HUES64 (cell line): ENCODE measurements around the gene MPZ. TPM values are rescaled to one million over a fixed set of nuclear protein-coding genes. Genes with fewer than 3 reads are reported as not detected.

Source experiments
- H3K27ac ChIP-seq: 2 replicates; pipeline ENCODE4 v1.7.0; 2013; ENCODE audit warnings: low read depth, low read length, inconsistent platforms
- H3K27me3 ChIP-seq: 2 replicates; pipeline ENCODE4 v1.6.1; 2013; ENCODE audit warnings: mild to moderate bottlenecking, low read length; ENCODE audit not compliant: insufficient read depth
- H3K36me3 ChIP-seq: 2 replicates; pipeline ENCODE4 v1.6.1; 2013; ENCODE audit warnings: mild to moderate bottlenecking, low read length; ENCODE audit not compliant: insufficient read depth
- H3K4me1 ChIP-seq: 2 replicates; pipeline ENCODE4 v1.6.1; 2013; ENCODE audit warnings: mild to moderate bottlenecking, low read length, moderate library complexity; ENCODE audit not compliant: insufficient read depth
- H3K4me3 ChIP-seq: 2 replicates; pipeline ENCODE4 v1.5.1; 2013; ENCODE audit warnings: mild to moderate bottlenecking, low read length, moderate library complexity
- H3K9ac ChIP-seq: 2 replicates; pipeline ENCODE4 v1.6.1; 2013; ENCODE audit warnings: mild to moderate bottlenecking, low read depth, low read length
- H3K9me3 ChIP-seq: 2 replicates; pipeline ENCODE4 v1.6.1; 2013; ENCODE audit warnings: low read depth, low read length; ENCODE audit not compliant: insufficient read depth
- WGBS: fragments of 150-250, 120-280 bp; methylation state at CpG from one replicate; pipeline ENCODE4 v1.1.7; 2013; ENCODE audit warnings: missing lambda C conversion rate; 5-methylcytosine and 5-hydroxymethylcytosine counted together
- polyA plus RNA-seq, 2 experiments: library from polyadenylated mRNA; stranded (reverse); fragments of 50-300 nt; gene quantifications; one replicate each; pipeline ENCODE4 v1.2.3, GENCODE V29; 2013

The MPZ gene
- polyA plus RNA-seq (2013, experiment 1 of 2) = 3.2 TPM
- polyA plus RNA-seq (2013, experiment 2 of 2) = 5.3 TPM

DNA sequence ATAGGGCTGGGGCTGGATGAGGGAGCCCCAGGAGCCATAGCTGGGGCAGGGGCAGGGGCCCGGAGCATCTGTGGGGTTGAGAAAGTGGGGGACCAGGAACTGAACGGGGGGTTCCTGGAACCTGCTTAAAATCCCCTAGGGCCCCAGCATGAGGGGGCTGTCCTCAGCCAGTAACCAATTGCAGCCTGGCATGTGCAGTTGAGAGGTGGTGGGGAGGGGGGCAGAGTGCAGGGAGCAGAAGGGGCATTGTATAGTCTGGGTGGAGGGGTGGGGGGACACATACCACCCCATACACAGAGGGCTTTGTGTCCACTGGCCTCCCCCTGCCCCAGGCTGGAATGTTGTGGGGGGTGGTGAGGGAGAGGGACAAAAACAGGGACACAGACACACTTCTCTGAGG is at the start of gene MPZ:
Gene MPZ, minus strand, starts transcription at position 101 of the 400 bp plus-strand sequence. Its CDS starts 63 bp downstream, at position 38.
- Histone ChIP-seq H3K4me1 (peaks cover 18% of the 10 kb centered on the region), H3K27ac (no peak within 1 kb of the TSS), H3K9ac (no peak within 1 kb of the TSS), H3K4me3 (no peak within 1 kb of the TSS), H3K36me3 (no peaks in the 10 kb centered on the region), H3K9me3 (no peaks in the 10 kb centered on the region), H3K27me3 (no peaks in the 10 kb centered on the region)
- WGBS = 74% methylated on average over 2 of the region's 2 CpGs

DNA sequence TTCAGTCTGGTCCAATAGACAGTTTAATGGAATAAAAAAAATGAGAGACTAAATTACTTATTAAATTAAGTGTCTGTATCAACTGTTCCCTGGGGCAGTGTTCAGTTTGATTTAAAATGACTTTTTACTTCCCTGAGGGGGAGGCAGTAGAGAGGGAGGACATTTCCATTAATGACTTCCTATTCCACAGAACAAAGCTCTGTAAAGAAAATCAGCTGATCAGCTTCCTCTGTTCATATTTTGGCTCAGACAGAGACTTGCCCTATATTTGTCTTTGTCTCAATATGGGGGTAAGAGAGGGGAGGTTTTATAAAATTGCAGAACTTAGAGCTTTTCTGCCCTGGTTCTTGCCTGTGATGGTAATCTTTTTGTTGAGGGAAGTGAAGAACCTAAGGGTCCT is 49.5 kb upstream of the MPZ start:
- Histone ChIP-seq H3K27me3 (no peaks in the 10 kb centered on the region), H3K27ac (no peak overlapping the region), H3K9me3 (no peaks in the 10 kb centered on the region), H3K4me3 (no peak overlapping the region), H3K4me1 (no peaks in the 10 kb centered on the region), H3K9ac (no peak overlapping the region), H3K36me3 (peaks cover 20% of the 10 kb centered on the region)

- H3K27ac ChIP-seq = no peak overlapping the region
- no peaks in the 10 kb centered on the region for H3K4me1 ChIP-seq
- H3K27me3 ChIP-seq = no peaks in the 10 kb centered on the region
- 94% methylated on average over 8 of the region's 8 CpGs for WGBS
- H3K9me3 ChIP-seq = no peaks in the 10 kb centered on the region
- H3K9ac ChIP-seq = no peak overlapping the region
- H3K36me3 ChIP-seq = peaks cover 12% of the 10 kb centered on the region; the same call in 1 of the 2 replicates
- no peak overlapping the region for H3K4me3 ChIP-seq
These were observed 47.3 kb upstream of the MPZ start for GRCh38 chr1:161357073-161357472.

GRCh38 chr1:161351482-161351881 is 41.7 kb upstream of the MPZ start:
- H3K9me3 ChIP-seq = no peaks in the 10 kb centered on the region
- no peaks in the 10 kb centered on the region for H3K4me1 ChIP-seq
- no peak overlapping the region for H3K27ac ChIP-seq
- H3K9ac ChIP-seq = no peak overlapping the region
- no peaks in the 10 kb centered on the region for H3K27me3 ChIP-seq
- 100% methylated on average over 1 of the region's 1 CpG for WGBS
- H3K36me3 ChIP-seq = peaks cover 17% of the 10 kb centered on the region
- H3K4me3 ChIP-seq = no peak overlapping the region

DNA sequence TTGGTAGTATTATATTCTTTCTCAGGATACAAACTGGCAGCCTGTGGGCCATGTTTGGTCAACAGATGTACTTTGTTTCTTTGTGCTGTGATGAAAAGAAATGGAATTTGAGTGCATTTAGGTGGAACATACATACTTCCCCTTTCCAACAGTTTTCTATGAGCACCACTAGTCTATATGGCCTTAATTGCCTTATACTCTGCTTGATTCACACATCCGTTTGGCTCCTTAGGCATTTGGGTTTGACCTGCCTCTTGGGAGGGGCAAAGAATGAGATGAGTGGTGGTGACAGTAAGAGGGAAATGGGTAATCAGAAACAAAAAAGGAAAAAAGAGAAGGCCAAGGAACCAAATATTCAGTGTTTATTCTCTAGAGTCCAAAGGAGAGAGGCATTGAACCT is 40.9 kb upstream of the MPZ start:
- Histone ChIP-seq H3K27ac (no peak overlapping the region), H3K9me3 (no peaks in the 10 kb centered on the region), H3K36me3 (peaks cover 17% of the 10 kb centered on the region), H3K4me3 (no peak overlapping the region), H3K9ac (no peak overlapping the region), H3K4me1 (no peaks in the 10 kb centered on the region), H3K27me3 (no peaks in the 10 kb centered on the region)
- WGBS = 87% methylated on average over 1 of the region's 1 CpG

DNA sequence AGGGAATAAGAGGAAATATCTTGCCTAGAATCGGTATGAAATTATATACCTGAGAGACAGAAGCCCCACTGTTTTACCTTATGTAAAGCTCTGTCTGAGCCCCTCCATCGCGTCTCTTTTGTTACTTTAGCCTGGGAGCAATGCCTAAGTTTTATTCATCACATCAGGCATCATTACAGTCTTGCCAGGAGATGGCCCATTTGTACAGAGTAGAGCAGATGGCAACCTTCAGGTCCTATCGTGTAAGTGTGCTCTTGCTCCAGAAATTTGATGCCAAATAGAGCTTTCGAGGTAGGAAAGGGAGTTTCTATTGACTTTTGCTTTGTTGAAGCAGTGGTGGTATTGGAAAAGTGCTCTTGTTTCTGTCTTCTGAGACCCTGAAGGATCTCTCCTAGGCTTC is 33.1 kb upstream of the MPZ start:
- Histone ChIP-seq H3K9me3 (no peaks in the 10 kb centered on the region), H3K4me3 (no peak overlapping the region), H3K27ac (no peak overlapping the region), H3K36me3 (peaks cover 65% of the 10 kb centered on the region), H3K27me3 (no peaks in the 10 kb centered on the region), H3K4me1 (no peaks in the 10 kb centered on the region), H3K9ac (no peak overlapping the region)
- WGBS = 93% methylated on average over 5 of the region's 5 CpGs

GRCh38 chr1:161342177-161342576 is 32.4 kb upstream of the MPZ start:
- 94% methylated on average over 1 of the region's 2 CpGs for WGBS
- Histone ChIP-seq H3K9ac (no peak overlapping the region), H3K4me1 (no peaks in the 10 kb centered on the region), H3K9me3 (no peaks in the 10 kb centered on the region), H3K4me3 (no peak overlapping the region), H3K36me3 (peaks cover 63% of the 10 kb centered on the region), H3K27me3 (no peaks in the 10 kb centered on the region), H3K27ac (no peak overlapping the region)

DNA sequence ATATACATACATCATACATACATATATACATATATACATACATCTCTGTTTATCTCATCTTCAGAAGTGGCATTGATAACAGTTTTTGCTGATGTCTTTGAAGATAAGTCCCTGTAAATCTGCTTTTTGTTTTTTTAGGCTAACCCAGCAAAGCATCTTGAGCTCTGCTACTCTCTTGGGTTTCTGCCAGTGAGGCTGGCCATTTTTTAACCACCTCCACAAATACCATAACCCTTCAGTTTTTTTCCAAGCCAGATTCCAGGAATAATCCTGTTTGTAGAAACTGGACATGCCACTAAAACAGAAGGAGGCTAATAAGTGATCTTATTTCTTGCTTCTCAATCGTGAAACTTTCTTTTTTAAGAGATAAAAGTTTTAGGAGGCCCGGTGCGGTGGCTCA is 26.0 kb upstream of the MPZ start:
- no peaks in the 10 kb centered on the region for H3K4me1 ChIP-seq
- H3K9me3 ChIP-seq = no peaks in the 10 kb centered on the region
- no peak overlapping the region for H3K27ac ChIP-seq
- H3K4me3 ChIP-seq = no peak overlapping the region
- H3K36me3 ChIP-seq = peaks cover 70% of the 10 kb centered on the region
- no peaks in the 10 kb centered on the region for H3K27me3 ChIP-seq
- WGBS = 96% methylated on average over 3 of the region's 3 CpGs
- H3K9ac ChIP-seq = no peak overlapping the region

DNA sequence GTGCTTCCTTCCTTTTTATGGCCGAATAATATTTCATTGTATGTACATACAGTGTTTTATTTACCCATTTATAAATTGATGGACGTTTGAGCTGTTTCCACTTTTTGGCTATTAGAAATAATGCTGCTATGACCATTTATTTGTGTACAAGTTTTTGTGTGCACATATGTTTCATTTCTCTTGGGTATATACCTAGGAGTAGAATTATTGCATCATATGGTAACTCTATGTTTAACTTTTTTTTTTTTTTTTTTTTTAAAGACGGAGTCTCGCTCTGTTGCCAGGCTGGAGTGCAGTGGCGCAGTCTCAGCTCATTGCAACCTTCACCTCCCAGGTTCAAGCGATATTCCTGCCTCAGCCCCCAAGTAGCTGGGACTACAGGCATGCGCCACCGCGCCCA is 23.4 kb upstream of the MPZ start:
- Histone ChIP-seq H3K36me3 (peaks cover 73% of the 10 kb centered on the region), H3K4me3 (no peak overlapping the region), H3K9ac (no peak overlapping the region), H3K27ac (no peak overlapping the region), H3K4me1 (no peaks in the 10 kb centered on the region; the same call in 1 of the 2 replicates), H3K27me3 (no peaks in the 10 kb centered on the region), H3K9me3 (no peaks in the 10 kb centered on the region)
- WGBS = 93% methylated on average over 8 of the region's 9 CpGs

GRCh38 chr1:161330346-161330745 is 20.6 kb upstream of the MPZ start:
- Histone ChIP-seq H3K4me1 (no peaks in the 10 kb centered on the region; the same call in 1 of the 2 replicates), H3K36me3 (peaks cover 81% of the 10 kb centered on the region), H3K9me3 (no peaks in the 10 kb centered on the region), H3K27ac (0 out of 2 replicates have a peak overlapping the region, but pooled peaks have one; percentile 10), H3K9ac (no peak overlapping the region), H3K4me3 (no peak overlapping the region), H3K27me3 (no peaks in the 10 kb centered on the region)
- 88% methylated on average over 4 of the region's 4 CpGs for WGBS

DNA sequence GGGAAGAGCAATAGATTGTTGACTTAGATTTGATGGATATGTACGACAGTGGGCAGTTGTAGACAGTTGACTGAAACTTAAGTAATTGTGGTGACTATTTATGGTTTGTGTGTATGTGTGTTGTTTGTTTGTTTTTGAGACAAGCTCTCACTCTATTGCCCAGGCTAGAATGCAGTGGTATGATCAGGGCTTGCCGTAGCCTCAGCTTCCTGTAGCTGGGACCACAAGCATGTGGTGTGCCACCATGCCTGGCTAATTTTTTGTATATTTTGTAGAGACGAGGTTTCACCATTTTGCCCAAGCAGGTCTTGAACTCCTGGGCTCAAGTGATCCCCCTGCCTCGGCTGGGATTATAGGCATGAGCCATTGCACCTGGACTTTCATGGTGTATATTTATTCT is 14.3 kb upstream of the MPZ start:
- Histone ChIP-seq H3K27ac (no peak overlapping the region), H3K4me1 (no peaks in the 10 kb centered on the region), H3K9ac (no peak overlapping the region), H3K4me3 (no peak overlapping the region), H3K36me3 (peaks cover 50% of the 10 kb centered on the region), H3K9me3 (no peaks in the 10 kb centered on the region), H3K27me3 (no peaks in the 10 kb centered on the region)
- 96% methylated on average over 4 of the region's 4 CpGs for WGBS
